Astrocyte (in vitro differentiated cells and primary cell): ENCODE results near the gene F12.

ENCODE experiments used
- CTCF ChIP-seq: IDR thresholded peaks from 2 replicates; pipeline ENCODE4 v1.5.1; 2011; ENCODE audit warnings: low read depth, mild to moderate bottlenecking, inconsistent platforms, low read length, moderate library complexity; ENCODE audit not compliant: insufficient read depth
- EZH2 ChIP-seq: IDR thresholded peaks from 2 replicates; pipeline ENCODE4 v1.6.1; 2012; ENCODE audit warnings: mild to moderate bottlenecking, low read length, inconsistent platforms; ENCODE audit not compliant: insufficient read depth

DNA sequence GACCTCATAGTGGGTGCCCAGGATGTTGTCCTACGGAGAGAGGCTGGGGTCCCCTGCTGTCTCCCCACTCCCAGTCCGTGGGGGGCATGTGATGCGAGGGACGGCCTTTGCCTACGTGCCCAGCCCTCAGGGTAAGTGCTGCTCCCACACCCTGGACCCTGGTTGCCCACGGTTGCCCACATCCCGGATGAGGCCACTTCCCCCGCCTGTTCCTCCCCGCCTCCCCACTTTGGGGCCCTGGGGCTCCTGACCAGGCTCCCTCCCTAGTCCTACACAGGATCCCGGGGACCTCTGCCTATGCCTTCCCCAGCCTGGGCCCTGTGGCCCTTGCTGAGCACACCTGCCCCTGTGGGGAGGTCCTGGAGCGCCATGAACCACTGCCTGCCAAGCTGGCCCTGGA, 23.6 kb downstream of the F12 start:
- TF ChIP-seq CTCF (no peak), EZH2 (no peak)
